ENCODE results near the gene DHRS13.
"Not testable (repeated sequence)": the region's sequence is repeated elsewhere in the genome, so short reads cannot be mapped to it uniquely, and the experiment has no call there.

Gene DHRS13

DNA sequence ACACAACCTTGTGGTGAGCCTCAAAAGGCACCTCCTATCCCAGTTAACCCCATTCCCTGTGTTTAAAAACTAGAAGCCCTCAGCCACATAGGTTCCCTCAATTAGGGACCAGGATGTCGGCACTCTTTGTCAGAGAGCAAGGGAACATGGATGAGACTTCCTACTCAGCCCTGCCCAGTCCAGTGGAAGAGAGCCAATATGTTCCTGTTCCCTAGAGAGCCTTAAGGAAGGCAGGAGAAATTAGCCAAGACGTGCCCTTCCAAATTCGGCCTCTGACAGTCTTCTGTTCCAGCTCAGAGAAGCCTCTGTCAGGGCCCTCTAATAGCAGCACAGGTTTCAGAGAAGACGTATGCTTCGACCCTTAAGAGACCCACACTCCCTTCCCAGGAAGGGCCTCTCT is 14.6 kb upstream of the DHRS13 start:
- DNase-seq = no peak
- Mint-ChIP-seq H3K27ac (peak overlapping the region; percentile 53), H3K27me3 (no peaks in the 10 kb centered on the region), H3K36me3 (ENCODE audit: low read depth) (peaks cover 94% of the 10 kb centered on the region), H3K9me3 (peaks cover 8% of the 10 kb centered on the region), H3K4me1 (ENCODE audit: low read depth) (peaks cover 22% of the 10 kb centered on the region), H3K4me3 (no peak overlapping the region)

DNA sequence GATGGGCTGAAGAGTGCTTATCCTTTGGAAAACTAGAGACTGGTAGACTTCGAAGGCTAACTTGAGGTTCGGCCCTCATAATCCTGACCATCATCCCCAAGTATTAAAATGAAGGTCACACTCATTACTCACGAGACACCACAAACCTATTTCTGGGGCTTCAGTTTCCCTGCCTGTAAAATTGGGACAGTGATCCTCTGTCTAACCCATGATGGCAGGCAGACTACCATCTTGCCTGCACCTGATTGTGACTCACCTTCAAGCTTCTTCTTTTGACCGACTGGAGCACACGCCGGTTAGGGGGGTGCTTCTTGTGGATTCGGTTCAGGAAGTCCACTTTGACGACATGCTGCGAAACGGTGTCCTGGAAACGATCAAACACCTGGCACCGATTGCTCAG is 14.2 kb upstream of the DHRS13 start:
- no peak overlapping the region for H3K27ac Mint-ChIP-seq
- H3K4me1 Mint-ChIP-seq (ENCODE audit: low read depth) = peaks cover 22% of the 10 kb centered on the region
- H3K36me3 Mint-ChIP-seq (ENCODE audit: low read depth) = peaks cover 95% of the 10 kb centered on the region
- no peak for DNase-seq
- H3K4me3 Mint-ChIP-seq = no peak overlapping the region
- peaks cover 8% of the 10 kb centered on the region for H3K9me3 Mint-ChIP-seq
- no peaks in the 10 kb centered on the region for H3K27me3 Mint-ChIP-seq

DNA sequence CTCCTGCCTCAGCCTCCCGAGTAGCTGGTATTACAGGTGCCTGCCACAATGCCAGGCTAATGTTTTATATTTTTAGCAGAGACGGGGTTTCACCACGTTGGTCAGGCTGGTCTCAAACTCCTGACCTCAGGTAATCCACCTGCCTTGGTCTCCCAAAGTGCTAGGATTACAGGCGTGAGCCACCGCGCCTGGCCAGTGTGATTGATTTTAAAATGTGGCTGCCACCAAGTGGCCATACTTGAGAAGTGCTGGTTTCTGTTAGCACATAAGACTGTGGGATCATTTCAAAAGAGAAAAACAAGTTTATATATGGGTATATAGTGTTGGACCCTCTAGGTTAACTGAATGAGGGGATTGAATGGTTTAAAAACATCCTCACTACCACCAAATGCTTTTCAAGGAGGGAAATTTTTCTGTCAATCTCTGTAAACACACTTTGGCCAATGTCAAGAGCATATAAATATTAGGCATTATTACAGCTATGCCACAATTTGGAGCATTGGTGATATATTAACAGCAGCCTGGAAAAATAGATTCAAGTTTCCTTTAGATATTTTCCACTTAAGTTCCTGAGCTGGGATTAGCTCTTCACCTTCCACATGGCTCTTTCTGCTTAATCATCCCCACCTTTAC is 13.5 kb upstream of the DHRS13 start:
- peaks cover 96% of the 10 kb centered on the region for H3K36me3 Mint-ChIP-seq (ENCODE audit: low read depth)
- DNase-seq = no peak
- peaks cover 8% of the 10 kb centered on the region for H3K9me3 Mint-ChIP-seq
- no peak overlapping the region for H3K27ac Mint-ChIP-seq
- no peak overlapping the region for H3K4me3 Mint-ChIP-seq
- no peaks in the 10 kb centered on the region for H3K27me3 Mint-ChIP-seq
- H3K4me1 Mint-ChIP-seq (ENCODE audit: low read depth) = peaks cover 22% of the 10 kb centered on the region

DNA sequence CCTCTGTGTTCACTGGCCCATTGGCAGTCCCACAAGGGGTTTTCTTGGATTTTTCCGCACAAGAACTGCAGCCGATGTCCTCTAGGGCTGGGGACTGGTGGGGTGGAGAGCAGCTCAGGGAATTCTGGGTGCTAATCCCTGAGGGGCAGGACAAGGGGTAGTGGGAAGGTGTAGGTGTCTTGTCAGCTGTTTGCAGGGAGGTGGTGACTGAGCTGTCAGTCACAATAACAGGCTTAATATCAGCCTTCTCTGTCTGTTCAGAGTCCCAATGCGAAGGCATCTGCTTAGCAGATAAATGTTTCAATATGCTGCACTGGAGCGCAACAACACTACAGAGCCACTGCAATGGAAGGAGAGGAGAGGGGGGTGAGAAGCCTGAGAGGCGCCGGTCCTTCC is 10.1 kb upstream of the DHRS13 start:
- Mint-ChIP-seq H3K9me3 (peaks cover 8% of the 10 kb centered on the region), H3K4me3 (no peak overlapping the region), H3K27me3 (no peaks in the 10 kb centered on the region), H3K36me3 (ENCODE audit: low read depth) (peaks cover 96% of the 10 kb centered on the region), H3K27ac (peak overlapping the region; percentile 66), H3K4me1 (ENCODE audit: low read depth) (peaks cover 22% of the 10 kb centered on the region)
- DNase-seq = no peak

DNA sequence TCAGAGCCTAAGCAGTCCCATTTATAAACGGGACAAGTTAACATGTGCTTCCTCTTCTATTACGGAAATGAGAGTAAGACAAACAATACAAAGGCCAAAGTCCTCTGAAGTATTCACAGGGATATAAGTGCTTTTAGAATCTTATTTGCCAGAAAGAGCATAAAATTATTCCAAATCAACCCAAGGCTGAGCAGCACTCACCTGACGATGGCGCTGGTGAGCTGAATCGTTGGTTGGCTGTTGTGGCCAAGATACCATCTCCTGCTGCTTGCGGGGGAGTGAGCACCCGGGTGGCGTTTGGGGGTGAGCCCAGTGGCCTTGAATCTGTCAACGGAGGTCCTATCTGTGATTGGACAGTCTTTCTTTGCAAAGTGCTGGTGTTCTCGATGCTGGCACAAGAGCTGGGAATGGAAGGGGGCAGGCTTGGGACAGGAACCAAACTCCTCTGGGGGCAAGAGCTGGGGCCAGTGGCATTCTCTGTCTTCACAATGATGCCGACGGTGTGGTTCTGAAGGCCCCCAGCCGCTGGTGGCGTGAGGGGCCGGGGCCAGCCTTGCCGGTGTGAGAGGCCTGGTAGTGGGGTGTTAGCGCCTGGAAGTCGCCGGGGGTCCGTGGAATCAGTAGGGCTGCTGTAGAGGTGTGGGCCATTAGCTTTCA is 9.5 kb upstream of the DHRS13 start:
- H3K4me3 Mint-ChIP-seq = no peak overlapping the region
- peaks cover 96% of the 10 kb centered on the region for H3K36me3 Mint-ChIP-seq (ENCODE audit: low read depth)
- peak overlapping the region; percentile 66 for H3K27ac Mint-ChIP-seq
- peaks cover 22% of the 10 kb centered on the region for H3K4me1 Mint-ChIP-seq (ENCODE audit: low read depth)
- H3K27me3 Mint-ChIP-seq = no peaks in the 10 kb centered on the region
- no peak for DNase-seq
- H3K9me3 Mint-ChIP-seq = peaks cover 8% of the 10 kb centered on the region

DNA sequence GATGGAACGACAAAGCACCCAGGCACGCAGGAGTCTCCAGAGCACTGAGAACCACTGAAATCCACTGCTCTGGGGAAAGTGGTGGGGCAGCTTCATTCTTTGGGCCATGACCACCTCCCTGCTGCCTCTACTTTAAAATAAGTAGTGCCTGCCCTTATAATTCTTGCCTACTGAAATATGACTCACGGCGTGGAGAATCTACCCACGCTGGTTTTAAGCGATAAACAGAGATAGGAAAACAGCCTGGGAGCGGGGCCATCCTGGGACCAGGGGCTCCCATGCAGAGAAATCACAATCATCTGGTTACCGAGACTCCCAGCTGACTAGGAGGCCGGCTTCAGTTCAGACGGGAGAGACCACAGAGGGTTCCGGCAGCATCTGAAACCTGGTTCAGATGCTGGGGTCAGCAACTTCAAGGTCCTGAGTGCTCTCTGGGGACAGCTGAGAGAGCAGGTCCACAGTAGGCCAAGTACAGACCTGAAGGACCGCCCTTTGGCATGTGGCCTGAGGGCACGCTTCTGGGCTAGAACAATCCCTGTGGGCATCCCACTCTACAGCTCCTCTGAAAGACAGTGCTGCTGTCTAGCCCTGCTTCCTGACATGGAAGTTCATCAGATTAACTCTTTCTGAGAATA is 8.6 kb upstream of the DHRS13 start:
- H3K4me3 Mint-ChIP-seq = no peak overlapping the region
- no peaks in the 10 kb centered on the region for H3K27me3 Mint-ChIP-seq
- H3K4me1 Mint-ChIP-seq (ENCODE audit: low read depth) = peaks cover 18% of the 10 kb centered on the region
- peaks cover 96% of the 10 kb centered on the region for H3K36me3 Mint-ChIP-seq (ENCODE audit: low read depth)
- H3K9me3 Mint-ChIP-seq = peaks cover 8% of the 10 kb centered on the region
- no peak for DNase-seq
- H3K27ac Mint-ChIP-seq = peak overlapping the region; percentile 50

DNA sequence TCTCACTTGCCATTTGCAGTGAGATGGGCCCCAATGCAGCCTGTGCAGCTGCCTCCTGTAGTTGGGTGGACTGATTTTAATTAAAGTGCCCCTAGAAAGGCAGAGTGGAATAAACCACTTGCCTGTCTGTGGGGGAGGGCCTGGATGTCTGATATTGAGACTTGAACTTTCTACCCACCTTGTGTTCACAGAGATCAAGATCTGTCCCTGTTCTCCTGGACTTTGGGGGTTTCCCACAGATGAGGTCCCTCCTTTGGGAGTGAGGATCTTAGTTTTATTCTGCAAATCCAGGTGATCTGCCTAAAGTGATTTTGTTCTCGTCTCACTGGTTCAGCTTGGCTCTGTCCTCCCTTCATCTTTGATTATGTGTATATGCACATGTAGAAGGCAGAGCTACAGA is 7.7 kb upstream of the DHRS13 start:
- DNase-seq = no peak
- Mint-ChIP-seq H3K4me3 (no peak overlapping the region), H3K4me1 (ENCODE audit: low read depth) (peaks cover 14% of the 10 kb centered on the region), H3K27ac (no peak overlapping the region), H3K27me3 (no peaks in the 10 kb centered on the region), H3K9me3 (peaks cover 8% of the 10 kb centered on the region), H3K36me3 (ENCODE audit: low read depth) (peaks cover 95% of the 10 kb centered on the region)

DNA sequence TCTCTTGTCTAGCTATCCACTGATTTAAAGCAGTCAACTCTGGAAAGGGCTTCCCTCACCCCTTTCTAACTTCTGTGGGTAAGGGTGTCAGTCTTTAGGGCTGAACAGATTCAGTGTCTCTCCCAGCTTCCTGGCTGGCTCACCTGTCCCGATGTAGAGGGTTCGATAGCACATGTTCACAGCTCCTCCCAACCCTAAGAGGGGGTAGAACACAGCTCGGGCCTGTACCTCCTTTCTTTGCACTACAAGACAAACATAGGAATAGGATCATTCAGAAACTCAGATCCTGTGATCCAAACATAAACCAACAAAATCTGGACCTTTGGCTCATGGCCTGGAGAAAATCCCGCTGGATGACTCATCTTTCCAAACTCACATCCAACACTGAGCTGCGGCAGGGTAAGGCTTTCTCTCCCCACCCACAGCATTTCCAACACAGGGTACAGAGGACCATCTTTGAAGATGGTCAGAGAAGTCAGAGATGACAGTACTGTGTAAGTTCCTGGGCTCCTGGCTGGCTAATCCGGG is 5.8 kb upstream of the DHRS13 start:
- Mint-ChIP-seq H3K4me1 (ENCODE audit: low read depth) (peaks cover 2% of the 10 kb centered on the region), H3K27ac (peak overlapping the region; percentile 78), H3K9me3 (no peaks in the 10 kb centered on the region), H3K36me3 (ENCODE audit: low read depth) (peaks cover 88% of the 10 kb centered on the region), H3K4me3 (no peak overlapping the region), H3K27me3 (no peaks in the 10 kb centered on the region)
- no peak for DNase-seq

DNA sequence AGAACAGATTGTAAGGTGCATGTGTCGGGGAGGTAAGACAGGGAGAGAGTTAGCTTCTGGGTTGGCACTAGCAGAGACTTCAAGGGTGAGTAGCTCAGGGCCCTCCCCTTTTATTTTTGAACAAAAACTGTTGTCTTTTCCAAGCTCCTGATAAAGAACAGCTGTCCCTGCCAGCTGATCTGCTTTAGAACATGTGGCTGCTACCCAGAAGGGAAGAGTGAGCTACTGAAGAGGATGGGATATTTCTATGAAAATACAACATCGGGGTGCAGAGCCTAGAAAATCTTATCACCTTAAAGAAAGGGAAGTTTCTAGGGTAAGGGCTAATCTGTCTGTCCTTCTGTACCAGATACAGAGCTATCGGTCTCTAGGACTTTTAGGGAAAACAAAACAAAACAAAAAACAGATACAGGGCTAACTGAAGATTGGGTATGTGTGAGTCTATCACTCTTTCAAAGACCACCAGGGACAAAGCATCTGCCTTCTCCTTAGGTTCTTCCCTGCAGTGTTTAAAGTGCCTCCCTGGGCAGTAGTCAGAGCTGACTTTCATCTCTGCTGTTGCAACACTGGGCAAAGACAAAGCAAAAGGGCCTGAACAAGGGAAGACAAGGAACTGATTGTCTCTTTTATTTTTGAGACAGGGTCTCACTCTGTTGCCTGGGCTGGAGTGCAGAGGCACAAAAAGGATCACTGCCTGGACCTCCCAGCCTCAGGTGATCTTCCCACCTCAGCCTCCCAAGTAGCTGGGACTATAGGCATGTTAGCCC is 5.0 kb upstream of the DHRS13 start:
- peaks cover 6% of the 10 kb centered on the region for H3K4me1 Mint-ChIP-seq (ENCODE audit: low read depth)
- DNase-seq = no peak
- no peak overlapping the region for H3K4me3 Mint-ChIP-seq
- no peaks in the 10 kb centered on the region for H3K9me3 Mint-ChIP-seq
- H3K36me3 Mint-ChIP-seq (ENCODE audit: low read depth) = peaks cover 79% of the 10 kb centered on the region
- peak overlapping the region; percentile 78 for H3K27ac Mint-ChIP-seq
- H3K27me3 Mint-ChIP-seq = no peaks in the 10 kb centered on the region

DNA sequence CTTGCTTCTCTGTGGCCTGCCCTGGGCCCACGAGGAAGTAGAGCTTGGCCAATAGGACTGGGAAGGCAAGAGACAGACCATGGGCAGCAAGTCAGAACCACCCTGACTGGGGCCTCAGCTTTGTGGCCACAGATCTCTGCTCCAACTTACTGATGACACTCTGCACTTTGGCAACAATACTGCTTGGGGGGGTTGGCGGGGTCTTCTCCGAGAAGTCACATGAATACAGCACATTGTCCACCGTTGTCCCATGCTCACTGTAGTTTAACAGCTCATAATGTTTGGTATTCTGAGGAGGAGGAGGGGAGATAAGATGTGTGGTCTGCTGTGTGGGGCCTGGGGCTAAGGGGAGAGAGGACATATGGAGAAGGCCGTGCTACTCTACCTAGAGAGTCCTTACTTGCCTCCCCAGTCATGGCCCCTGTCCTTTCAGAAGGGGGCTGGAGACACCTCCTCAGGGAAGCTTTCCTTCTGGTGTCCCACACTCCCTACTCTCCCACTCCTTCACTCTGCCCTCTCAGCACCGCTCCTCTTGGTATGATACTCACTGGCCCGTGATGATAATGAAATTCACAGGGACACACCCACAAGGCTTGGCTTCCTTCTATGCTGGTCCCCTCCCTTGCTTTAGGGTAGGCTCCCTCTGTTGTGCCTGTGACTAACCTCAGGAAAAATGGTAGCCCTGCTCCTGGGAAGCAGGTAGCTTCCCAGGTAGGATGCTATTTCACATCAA is 4.0 kb upstream of the DHRS13 start:
- Mint-ChIP-seq H3K4me1 (ENCODE audit: low read depth) (peaks cover 10% of the 10 kb centered on the region), H3K4me3 (no peak overlapping the region), H3K27me3 (no peaks in the 10 kb centered on the region), H3K27ac (peak overlapping the region; percentile 78), H3K36me3 (ENCODE audit: low read depth) (peaks cover 76% of the 10 kb centered on the region), H3K9me3 (no peaks in the 10 kb centered on the region)
- no peak for DNase-seq

DNA sequence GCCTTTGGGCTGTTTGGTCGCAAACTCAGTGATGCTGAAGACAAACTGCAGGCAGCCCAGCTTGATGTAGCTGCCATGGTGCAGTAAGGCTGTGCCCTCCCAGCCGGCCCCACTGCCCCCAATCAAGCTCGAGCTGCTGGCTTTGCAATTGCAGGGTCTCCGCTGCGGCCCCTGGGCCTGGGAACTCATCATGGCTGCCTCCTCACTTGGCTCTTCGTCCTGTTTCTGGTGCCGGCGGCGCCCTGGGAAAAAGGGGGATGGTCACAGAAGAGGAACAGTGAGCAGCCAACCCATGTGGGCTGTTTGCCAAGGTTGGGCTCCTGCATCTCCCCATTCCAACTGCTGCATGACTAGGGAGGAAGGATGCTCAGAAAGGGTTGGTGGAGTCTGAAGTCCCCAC is 3.4 kb upstream of the DHRS13 start:
- DNase-seq = no peak
- peak overlapping the region; percentile 78 for H3K27ac Mint-ChIP-seq
- peaks cover 74% of the 10 kb centered on the region for H3K36me3 Mint-ChIP-seq (ENCODE audit: low read depth)
- no peaks in the 10 kb centered on the region for H3K9me3 Mint-ChIP-seq
- peaks cover 16% of the 10 kb centered on the region for H3K4me1 Mint-ChIP-seq (ENCODE audit: low read depth)
- H3K4me3 Mint-ChIP-seq = no peak overlapping the region
- no peaks in the 10 kb centered on the region for H3K27me3 Mint-ChIP-seq

DNA sequence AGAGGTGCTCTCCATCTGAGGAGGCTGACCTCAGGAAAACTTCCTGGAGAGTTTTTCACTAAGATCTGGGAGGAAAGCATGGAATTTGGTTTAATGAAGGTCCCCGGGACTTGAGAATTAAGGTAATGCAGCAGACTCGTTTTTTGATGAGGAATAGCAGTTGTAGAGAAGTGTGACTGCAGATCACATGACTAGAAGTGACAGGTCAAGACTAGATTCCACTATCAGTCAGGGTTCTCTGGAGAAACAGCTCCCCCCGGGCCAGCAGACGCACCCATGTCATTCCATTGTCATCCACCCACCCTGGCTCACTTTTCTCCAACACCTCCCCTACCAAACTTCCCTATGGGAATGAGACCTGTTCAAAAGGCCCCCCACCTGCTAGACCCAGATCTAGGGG is 1.9 kb upstream of the DHRS13 start:
- H3K9me3 Mint-ChIP-seq = no peaks in the 10 kb centered on the region
- no peaks in the 10 kb centered on the region for H3K27me3 Mint-ChIP-seq
- H3K4me3 Mint-ChIP-seq = no peak overlapping the region
- peaks cover 69% of the 10 kb centered on the region for H3K36me3 Mint-ChIP-seq (ENCODE audit: low read depth)
- H3K4me1 Mint-ChIP-seq (ENCODE audit: low read depth) = peaks cover 26% of the 10 kb centered on the region
- peak overlapping the region; percentile 1 for H3K27ac Mint-ChIP-seq
- DNase-seq = no peak

DNA sequence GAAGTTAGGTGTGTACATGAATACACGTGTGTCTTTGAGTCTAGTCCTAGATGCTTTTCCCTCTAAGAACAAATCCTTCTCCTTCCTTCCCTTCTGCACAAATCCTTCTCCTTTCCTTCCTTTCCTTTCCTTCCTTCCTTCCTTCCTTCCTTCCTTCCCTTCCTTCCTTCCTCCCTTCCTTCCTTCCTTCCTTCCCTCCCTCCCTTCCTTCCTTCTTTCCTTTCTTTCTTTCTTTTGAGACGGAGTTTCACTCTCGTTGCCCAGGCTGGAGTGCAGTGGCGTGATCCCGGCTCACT is 615 bp upstream of the DHRS13 start:
- Mint-ChIP-seq H3K36me3 (ENCODE audit: low read depth) (peaks cover 69% of the 10 kb centered on the region), H3K4me1 (ENCODE audit: low read depth) (peaks cover 37% of the 10 kb centered on the region), H3K4me3 (peak overlapping the region; percentile 39), H3K27ac (peak overlapping the region; percentile 22)
- not testable (repeated sequence) for H3K9me3 Mint-ChIP-seq, DNase-seq, H3K27me3 Mint-ChIP-seq
